ENCODE measurements around the gene SYCE1L.
"Not testable (repeated sequence)": the region's sequence is repeated elsewhere in the genome, so short reads cannot be mapped to it uniquely, and the experiment has no call there.

Gene SYCE1L

GRCh38 chr16:77171745-77172635, 27.2 kb upstream of the SYCE1L start:
- no peak for TF ChIP-seq POLR2A (IDR thresholded peaks at IDR 0.05; ENCODE audit: low read depth, low read length)
- no peak for TF ChIP-seq TAF1 (IDR thresholded peaks at IDR 0.05; ENCODE audit: low read depth, low read length)
- TF ChIP-seq PAX5 (IDR thresholded peaks at IDR 0.05; ENCODE audit: insufficient read depth, low read length, severe bottlenecking) = no peak
- FAIRE-seq = peak; percentile 23
- no peak for DNase-seq (ENCODE audit: insufficient read length, low spot score)

GRCh38 chr16:77172951-77173350, 26.3 kb upstream of the SYCE1L start:
- TF ChIP-seq POU2F2 (IDR thresholded peaks at IDR 0.05; ENCODE audit: low read depth, low read length) (no peak), POLR2AphosphoS5 (IDR thresholded peaks at IDR 0.05; ENCODE audit: low read depth, low read length) (no peak), TAF1 (IDR thresholded peaks at IDR 0.05; ENCODE audit: low read depth, low read length) (no peak), SPI1 (IDR thresholded peaks at IDR 0.05; ENCODE audit: low read depth, low read length) (no peak), POLR2A (IDR thresholded peaks at IDR 0.05; ENCODE audit: low read depth, low read length) (no peak), PAX5 (IDR thresholded peaks at IDR 0.05; ENCODE audit: insufficient read depth, low read length, severe bottlenecking) (no peak)
- FAIRE-seq (no peak), DNase-seq (ENCODE audit: insufficient read length, low spot score) (no peak)

- DNase-seq (ENCODE audit: insufficient read length, low spot score) (no peak), FAIRE-seq (no peak)
- TF ChIP-seq POLR2AphosphoS5 (IDR thresholded peaks at IDR 0.05; ENCODE audit: low read depth, low read length) (no peak), POU2F2 (IDR thresholded peaks at IDR 0.05; ENCODE audit: low read depth, low read length) (no peak), PAX5 (IDR thresholded peaks at IDR 0.05; ENCODE audit: insufficient read depth, low read length, severe bottlenecking) (no peak), SPI1 (IDR thresholded peaks at IDR 0.05; ENCODE audit: low read depth, low read length) (no peak), POLR2A (IDR thresholded peaks at IDR 0.05; ENCODE audit: low read depth, low read length) (no peak), TAF1 (IDR thresholded peaks at IDR 0.05; ENCODE audit: low read depth, low read length) (no peak)
These were observed 16.1 kb upstream of the SYCE1L start for GRCh38 chr16:77183137-77183536.

GRCh38 chr16:77186298-77186697, 12.9 kb upstream of the SYCE1L start:
- not testable (repeated sequence) for FAIRE-seq; DNase-seq (ENCODE audit: insufficient read length, low spot score)

GRCh38 chr16:77190190-77190477, 9.1 kb upstream of the SYCE1L start:
- TF ChIP-seq POU2F2 (IDR thresholded peaks at IDR 0.05; ENCODE audit: low read depth, low read length) (no peak), POLR2A (IDR thresholded peaks at IDR 0.05; ENCODE audit: low read depth, low read length) (no peak), SPI1 (IDR thresholded peaks at IDR 0.05; ENCODE audit: low read depth, low read length) (no peak), PAX5 (IDR thresholded peaks at IDR 0.05; ENCODE audit: insufficient read depth, low read length, severe bottlenecking) (no peak), POLR2AphosphoS5 (IDR thresholded peaks at IDR 0.05; ENCODE audit: low read depth, low read length) (no peak), TAF1 (IDR thresholded peaks at IDR 0.05; ENCODE audit: low read depth, low read length) (no peak)
- FAIRE-seq = no peak
- no peak for DNase-seq (ENCODE audit: insufficient read length, low spot score)

GRCh38 chr16:77190478-77191258, 8.5 kb upstream of the SYCE1L start, which contains the start of gene MON1B:
MON1B (plus strand) TSS chr16:77191190; CDS start chr16:77191486, 296 bp downstream.
- peak; percentile 99 for FAIRE-seq

GRCh38 chr16:77191259-77191969, 7.8 kb upstream of the SYCE1L start:
- no peak for TF ChIP-seq POU2F2 (IDR thresholded peaks at IDR 0.05; ENCODE audit: low read depth, low read length)
- no peak for TF ChIP-seq PAX5 (IDR thresholded peaks at IDR 0.05; ENCODE audit: insufficient read depth, low read length, severe bottlenecking)
- TF ChIP-seq SPI1 (IDR thresholded peaks at IDR 0.05; ENCODE audit: low read depth, low read length) = peak; percentile 45; the same call in 1 of the 2 replicates
- no peak for TF ChIP-seq POLR2A (IDR thresholded peaks at IDR 0.05; ENCODE audit: low read depth, low read length)
- TF ChIP-seq POLR2AphosphoS5 (IDR thresholded peaks at IDR 0.05; ENCODE audit: low read depth, low read length) = no peak
- TF ChIP-seq TAF1 (IDR thresholded peaks at IDR 0.05; ENCODE audit: low read depth, low read length) = no peak
- no peak for DNase-seq (ENCODE audit: insufficient read length, low spot score)
- FAIRE-seq = peak; percentile 75

More at GRCh38 chr16:77190478-77191258, 8.5 kb upstream of the SYCE1L start, which contains the start of gene MON1B:
- TF ChIP-seq PAX5 (IDR thresholded peaks at IDR 0.05; ENCODE audit: insufficient read depth, low read length, severe bottlenecking) (no peak), POLR2AphosphoS5 (IDR thresholded peaks at IDR 0.05; ENCODE audit: low read depth, low read length) (peak; percentile 94), POU2F2 (IDR thresholded peaks at IDR 0.05; ENCODE audit: low read depth, low read length) (0 out of 2 replicates have a peak, but pooled peaks have one; percentile 20), POLR2A (IDR thresholded peaks at IDR 0.05; ENCODE audit: low read depth, low read length) (peak; percentile 67), SPI1 (IDR thresholded peaks at IDR 0.05; ENCODE audit: low read depth, low read length) (peak; percentile 4; the same call in 1 of the 2 replicates), TAF1 (IDR thresholded peaks at IDR 0.05; ENCODE audit: low read depth, low read length) (peak; percentile 78)
- peak; percentile 90 for DNase-seq (ENCODE audit: insufficient read length, low spot score)

GRCh38 chr16:77193377-77193776, 5.8 kb upstream of the SYCE1L start:
- no peak for DNase-seq (ENCODE audit: insufficient read length, low spot score)
- FAIRE-seq = no peak
- TF ChIP-seq PAX5 (IDR thresholded peaks at IDR 0.05; ENCODE audit: insufficient read depth, low read length, severe bottlenecking) (no peak), POLR2AphosphoS5 (IDR thresholded peaks at IDR 0.05; ENCODE audit: low read depth, low read length) (no peak), POLR2A (IDR thresholded peaks at IDR 0.05; ENCODE audit: low read depth, low read length) (no peak)
